ENCODE data around the gene PLEKHG3. TPM values are rescaled to one million over a fixed set of nuclear protein-coding genes. Genes with fewer than 3 reads are reported as not detected.
A peak's percentile ranks its signal among the peaks of the same experiment; 100 is the strongest.

Gene PLEKHG3
- polyA plus RNA-seq, 1 donor (not counting 4 experiments of a cell fraction or from before 2014, with no cell fraction given): 71.0 TPM

GRCh38 chr14:64715628-64716412 is 11.6 kb downstream of the PLEKHG3 start:
- Histone ChIP-seq H3K4me2 (ENCODE audit: control insufficient read depth, extremely low read depth, insufficient read depth, low read depth, low read length) (peak overlapping the region; percentile 86), H3K79me2 (ENCODE audit: control insufficient read depth, insufficient read depth, low read length) (peaks cover 94% of the 10 kb centered on the region), H3K4me3 (ENCODE audit: control insufficient read depth in 2 of 3, extremely low read depth in 1 of 3, insufficient read depth in 2 of 3, low read depth in 1 of 3, low read length in 3 of 3) (peak overlapping the region; percentile 20 to 50 (median 46)), H3K27ac (ENCODE audit: control insufficient read depth, insufficient read depth, low read length) (peak overlapping the region; percentile 90), H3K9me3 (ENCODE audit: control insufficient read depth, low read depth, low read length) (no peaks in the 10 kb centered on the region), H2AFZ (ENCODE audit: control insufficient read depth, low read length) (no peak overlapping the region), H3K36me3 (ENCODE audit: control insufficient read depth in 2 of 2, extremely low read depth in 1 of 2, insufficient read depth in 2 of 2, low read length in 2 of 2) (peaks cover 4 to 30% of the 10 kb centered on the region in 2 experiments), H3K9ac (ENCODE audit: control insufficient read depth, extremely low read depth, insufficient read depth, low read length) (peak overlapping the region; percentile 84), H3K27me3 (ENCODE audit: control insufficient read depth, extremely low read depth, insufficient read depth, low read length) (no peaks in the 10 kb centered on the region), H3K9me1 (ENCODE audit: control insufficient read depth, extremely low read depth, insufficient read depth, low read length) (no peaks in the 10 kb centered on the region), H3K4me1 (ENCODE audit: control insufficient read depth, extremely low read depth, insufficient read depth, low read length) (peaks cover 70% of the 10 kb centered on the region), H4K20me1 (ENCODE audit: control insufficient read depth, extremely low read depth, insufficient read depth, low read length) (no peaks in the 10 kb centered on the region)
- dilution Hi-C loops (cut with MboI; ENCODE audit: extremely low pct_ligation_motif_present, low sequenced_read_pairs): no loop called here
- FAIRE-seq (no peak), DNase-seq (ENCODE audit: low read depth, low spot score) (no peak)
- TF ChIP-seq CTCF (optimal IDR thresholded peaks at IDR 0.05 in 1 of 3, IDR thresholded peaks at IDR 0.05 in 1 of 3, conservative IDR thresholded peaks at IDR 0.05 in 1 of 3; ENCODE audit: extremely low read depth in 1 of 3, insufficient read depth in 2 of 3, low read length in 3 of 3) (no peak), EZH2 (IDR thresholded peaks at IDR 0.05; ENCODE audit: low read length) (no peak)

GRCh38 chr14:64717870-64718269 is 13.6 kb downstream of the PLEKHG3 start:
- no peaks in the 10 kb centered on the region for H4K20me1 ChIP-seq (ENCODE audit: control insufficient read depth, extremely low read depth, insufficient read depth, low read length)
- H3K4me1 ChIP-seq (ENCODE audit: control insufficient read depth, extremely low read depth, insufficient read depth, low read length): peaks cover 87% of the 10 kb centered on the region
- peak; percentile 84 for FAIRE-seq
- H2AFZ ChIP-seq (ENCODE audit: control insufficient read depth, low read length): no peak overlapping the region
- H3K79me2 ChIP-seq (ENCODE audit: control insufficient read depth, insufficient read depth, low read length): peaks cover 92% of the 10 kb centered on the region
- peak overlapping the region; percentile 86 for H3K4me2 ChIP-seq (ENCODE audit: control insufficient read depth, extremely low read depth, insufficient read depth, low read depth, low read length)
- peaks cover 4 to 34% of the 10 kb centered on the region in 2 experiments for H3K36me3 ChIP-seq (ENCODE audit: control insufficient read depth in 2 of 2, extremely low read depth in 1 of 2, insufficient read depth in 2 of 2, low read length in 2 of 2)
- peak overlapping the region; percentile 90 for H3K27ac ChIP-seq (ENCODE audit: control insufficient read depth, insufficient read depth, low read length)
- dilution Hi-C loops (cut with MboI; ENCODE audit: extremely low pct_ligation_motif_present, low sequenced_read_pairs): no loop called here
- no peaks in the 10 kb centered on the region for H3K9me1 ChIP-seq (ENCODE audit: control insufficient read depth, extremely low read depth, insufficient read depth, low read length)
- H3K4me3 ChIP-seq (ENCODE audit: control insufficient read depth in 2 of 3, extremely low read depth in 1 of 3, insufficient read depth in 2 of 3, low read depth in 1 of 3, low read length in 3 of 3): no peak overlapping the region
- no peak for DNase-seq (ENCODE audit: low read depth, low spot score)
- no peaks in the 10 kb centered on the region for H3K27me3 ChIP-seq (ENCODE audit: control insufficient read depth, extremely low read depth, insufficient read depth, low read length)
- H3K9ac ChIP-seq (ENCODE audit: control insufficient read depth, extremely low read depth, insufficient read depth, low read length): no peak overlapping the region
- no peaks in the 10 kb centered on the region for H3K9me3 ChIP-seq (ENCODE audit: control insufficient read depth, low read depth, low read length)
- TF ChIP-seq EZH2 (IDR thresholded peaks at IDR 0.05; ENCODE audit: low read length) (no peak), CTCF (optimal IDR thresholded peaks at IDR 0.05 in 1 of 3, IDR thresholded peaks at IDR 0.05 in 1 of 3, conservative IDR thresholded peaks at IDR 0.05 in 1 of 3; ENCODE audit: extremely low read depth in 1 of 3, insufficient read depth in 2 of 3, low read length in 3 of 3) (no peak)

Measured in keratinocyte (primary cell).